ENCODE results near the gene SCN2A.

SCN2A gene

DNA sequence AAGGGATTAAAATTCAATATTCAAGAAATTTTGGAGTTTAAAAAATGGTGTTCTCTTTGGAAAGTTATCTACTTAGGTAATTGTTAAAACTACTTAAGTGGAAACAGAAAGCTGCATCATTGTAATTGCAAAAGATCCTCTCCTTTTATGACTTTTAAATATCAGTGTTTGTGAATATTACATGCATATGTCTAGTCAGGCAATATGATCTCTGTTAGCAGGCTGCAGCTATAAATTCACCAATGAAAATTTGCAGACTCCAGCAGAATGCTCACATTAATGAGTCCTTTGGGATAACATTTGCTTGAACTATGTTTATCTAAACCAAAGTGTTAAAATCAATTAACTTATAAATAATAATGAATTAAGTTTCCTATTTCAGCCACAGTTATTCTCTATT is 171.1 kb downstream of the SCN2A start (continued):
- TF ChIP-seq TRIM28 (IDR thresholded peaks at IDR 0.05; ENCODE audit: borderline replicate concordance, low read length) (no peak), ZNF433 (tag by site-specific recombination; IDR thresholded peaks at IDR 0.05; ENCODE audit: low read depth) (no peak), ZNF623 (tag by site-specific recombination; IDR thresholded peaks at IDR 0.05) (no peak)
- TF ChIP-seq, protein P1, sequence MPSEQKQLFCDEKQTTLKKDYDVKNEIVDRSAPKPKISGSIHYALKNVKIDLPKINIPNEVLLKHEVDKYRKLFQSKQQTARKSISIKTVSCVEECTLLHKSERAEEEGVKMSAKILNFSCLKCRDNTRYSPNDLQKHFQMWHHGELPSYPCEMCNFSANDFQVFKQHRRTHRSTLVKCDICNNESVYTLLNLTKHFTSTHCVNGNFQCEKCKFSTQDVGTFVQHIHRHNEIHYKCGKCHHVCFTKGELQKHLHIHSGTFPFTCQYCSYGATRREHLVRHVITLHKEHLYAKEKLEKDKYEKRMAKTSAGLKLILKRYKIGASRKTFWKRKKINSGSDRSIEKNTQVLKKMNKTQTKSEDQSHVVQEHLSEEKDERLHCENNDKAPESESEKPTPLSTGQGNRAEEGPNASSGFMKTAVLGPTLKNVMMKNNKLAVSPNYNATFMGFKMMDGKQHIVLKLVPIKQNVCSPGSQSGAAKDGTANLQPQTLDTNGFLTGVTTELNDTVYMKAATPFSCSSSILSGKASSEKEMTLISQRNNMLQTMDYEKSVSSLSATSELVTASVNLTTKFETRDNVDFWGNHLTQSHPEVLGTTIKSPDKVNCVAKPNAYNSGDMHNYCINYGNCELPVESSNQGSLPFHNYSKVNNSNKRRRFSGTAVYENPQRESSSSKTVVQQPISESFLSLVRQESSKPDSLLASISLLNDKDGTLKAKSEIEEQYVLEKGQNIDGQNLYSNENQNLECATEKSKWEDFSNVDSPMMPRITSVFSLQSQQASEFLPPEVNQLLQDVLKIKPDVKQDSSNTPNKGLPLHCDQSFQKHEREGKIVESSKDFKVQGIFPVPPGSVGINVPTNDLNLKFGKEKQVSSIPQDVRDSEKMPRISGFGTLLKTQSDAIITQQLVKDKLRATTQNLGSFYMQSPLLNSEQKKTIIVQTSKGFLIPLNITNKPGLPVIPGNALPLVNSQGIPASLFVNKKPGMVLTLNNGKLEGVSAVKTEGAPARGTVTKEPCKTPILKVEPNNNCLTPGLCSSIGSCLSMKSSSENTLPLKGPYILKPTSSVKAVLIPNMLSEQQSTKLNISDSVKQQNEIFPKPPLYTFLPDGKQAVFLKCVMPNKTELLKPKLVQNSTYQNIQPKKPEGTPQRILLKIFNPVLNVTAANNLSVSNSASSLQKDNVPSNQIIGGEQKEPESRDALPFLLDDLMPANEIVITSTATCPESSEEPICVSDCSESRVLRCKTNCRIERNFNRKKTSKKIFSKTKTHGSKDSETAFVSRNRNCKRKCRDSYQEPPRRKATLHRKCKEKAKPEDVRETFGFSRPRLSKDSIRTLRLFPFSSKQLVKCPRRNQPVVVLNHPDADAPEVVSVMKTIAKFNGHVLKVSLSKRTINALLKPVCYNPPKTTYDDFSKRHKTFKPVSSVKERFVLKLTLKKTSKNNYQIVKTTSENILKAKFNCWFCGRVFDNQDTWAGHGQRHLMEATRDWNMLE (tag by site-specific recombination; conservative IDR thresholded peaks at IDR 0.05; ENCODE audit: low read depth): no peak

DNA sequence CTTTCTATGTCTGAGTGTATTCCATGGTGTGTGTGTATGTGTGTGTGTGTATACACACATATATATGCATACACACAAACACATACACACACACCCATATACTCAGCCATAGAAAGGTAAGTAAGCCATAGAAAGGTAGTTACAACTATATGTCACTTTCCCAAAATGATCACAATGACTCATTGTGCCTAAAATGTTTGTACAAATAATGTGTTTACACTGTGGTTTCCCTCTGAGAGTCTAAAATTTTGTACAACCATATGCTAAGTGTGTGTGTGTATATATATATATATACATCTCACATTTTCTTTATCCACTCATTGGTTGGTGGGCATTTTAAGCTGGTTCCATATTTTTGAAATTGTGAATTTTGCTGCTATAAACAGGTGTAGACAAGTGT is 175.0 kb downstream of the SCN2A start:
- POLR2A ChIA-PET: no interaction called here
- H3K9me3 ChIP-seq (ENCODE audit: control insufficient read depth, insufficient read depth, low read depth, low read length): no peaks in the 10 kb centered on the region
- no peaks in the 10 kb centered on the region for H3K4me1 ChIP-seq (ENCODE audit: control insufficient read depth, insufficient read depth, low read length)
- CTCF ChIA-PET: interaction anchor here (0.6 to 1.1 kb wide), 5 partner anchors 12 to 461 kb away, joined by 3 to 7 read pairs (median 3); no protein-coding TSS in a partner anchor
- no peak overlapping the region for H3K4me3 ChIP-seq (ENCODE audit: low read depth, low read length)
- H3K36me3 ChIP-seq (ENCODE audit: control insufficient read depth in 2 of 2, insufficient read depth in 1 of 2, low read length in 2 of 2): no peaks in the 10 kb centered on the region
- no peak for TF ChIP-seq ZFHX2 (tag by site-specific recombination; conservative IDR thresholded peaks at IDR 0.05)
- no peak for TF ChIP-seq PRDM1 (tag by site-specific recombination; IDR thresholded peaks at IDR 0.05)
- TF ChIP-seq SP7 (tag by site-specific recombination; IDR thresholded peaks at IDR 0.05): no peak
- no peak for TF ChIP-seq ZNF626 (tag by site-specific recombination; IDR thresholded peaks at IDR 0.05)
- TF ChIP-seq ZFP69B (tag by site-specific recombination; IDR thresholded peaks at IDR 0.05): no peak
- TF ChIP-seq ZNF830 (tag by site-specific recombination; IDR thresholded peaks at IDR 0.05; ENCODE audit: low read depth): no peak
- TF ChIP-seq ZNF37A (tag by site-specific recombination; IDR thresholded peaks at IDR 0.05): no peak
- TF ChIP-seq, protein P2, sequence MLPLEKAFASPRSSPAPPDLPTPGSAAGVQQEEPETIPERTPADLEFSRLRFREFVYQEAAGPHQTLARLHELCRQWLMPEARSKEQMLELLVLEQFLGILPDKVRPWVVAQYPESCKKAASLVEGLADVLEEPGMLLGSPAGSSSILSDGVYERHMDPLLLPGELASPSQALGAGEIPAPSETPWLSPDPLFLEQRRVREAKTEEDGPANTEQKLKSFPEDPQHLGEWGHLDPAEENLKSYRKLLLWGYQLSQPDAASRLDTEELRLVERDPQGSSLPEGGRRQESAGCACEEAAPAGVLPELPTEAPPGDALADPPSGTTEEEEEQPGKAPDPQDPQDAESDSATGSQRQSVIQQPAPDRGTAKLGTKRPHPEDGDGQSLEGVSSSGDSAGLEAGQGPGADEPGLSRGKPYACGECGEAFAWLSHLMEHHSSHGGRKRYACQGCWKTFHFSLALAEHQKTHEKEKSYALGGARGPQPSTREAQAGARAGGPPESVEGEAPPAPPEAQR (tag by site-specific recombination; IDR thresholded peaks at IDR 0.05): no peak
- no peak for TF ChIP-seq ZNF561 (tag by site-specific recombination; IDR thresholded peaks at IDR 0.05; ENCODE audit: borderline replicate concordance)
- no peak for TF ChIP-seq ZNF24 (tag by site-specific recombination; IDR thresholded peaks at IDR 0.05)
- TF ChIP-seq, protein P3, sequence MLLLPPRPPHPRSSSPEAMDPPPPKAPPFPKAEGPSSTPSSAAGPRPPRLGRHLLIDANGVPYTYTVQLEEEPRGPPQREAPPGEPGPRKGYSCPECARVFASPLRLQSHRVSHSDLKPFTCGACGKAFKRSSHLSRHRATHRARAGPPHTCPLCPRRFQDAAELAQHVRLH (tag by site-specific recombination; IDR thresholded peaks at IDR 0.05): no peak
- no peak for TF ChIP-seq ZNF311 (tag by site-specific recombination; IDR thresholded peaks at IDR 0.05; ENCODE audit: borderline replicate concordance)
- TF ChIP-seq, protein P4, sequence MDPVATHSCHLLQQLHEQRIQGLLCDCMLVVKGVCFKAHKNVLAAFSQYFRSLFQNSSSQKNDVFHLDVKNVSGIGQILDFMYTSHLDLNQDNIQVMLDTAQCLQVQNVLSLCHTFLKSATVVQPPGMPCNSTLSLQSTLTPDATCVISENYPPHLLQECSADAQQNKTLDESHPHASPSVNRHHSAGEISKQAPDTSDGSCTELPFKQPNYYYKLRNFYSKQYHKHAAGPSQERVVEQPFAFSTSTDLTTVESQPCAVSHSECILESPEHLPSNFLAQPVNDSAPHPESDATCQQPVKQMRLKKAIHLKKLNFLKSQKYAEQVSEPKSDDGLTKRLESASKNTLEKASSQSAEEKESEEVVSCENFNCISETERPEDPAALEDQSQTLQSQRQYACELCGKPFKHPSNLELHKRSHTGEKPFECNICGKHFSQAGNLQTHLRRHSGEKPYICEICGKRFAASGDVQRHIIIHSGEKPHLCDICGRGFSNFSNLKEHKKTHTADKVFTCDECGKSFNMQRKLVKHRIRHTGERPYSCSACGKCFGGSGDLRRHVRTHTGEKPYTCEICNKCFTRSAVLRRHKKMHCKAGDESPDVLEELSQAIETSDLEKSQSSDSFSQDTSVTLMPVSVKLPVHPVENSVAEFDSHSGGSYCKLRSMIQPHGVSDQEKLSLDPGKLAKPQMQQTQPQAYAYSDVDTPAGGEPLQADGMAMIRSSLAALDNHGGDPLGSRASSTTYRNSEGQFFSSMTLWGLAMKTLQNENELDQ (tag by site-specific recombination; IDR thresholded peaks at IDR 0.05; ENCODE audit: low read depth): no peak
- TF ChIP-seq, protein P5, sequence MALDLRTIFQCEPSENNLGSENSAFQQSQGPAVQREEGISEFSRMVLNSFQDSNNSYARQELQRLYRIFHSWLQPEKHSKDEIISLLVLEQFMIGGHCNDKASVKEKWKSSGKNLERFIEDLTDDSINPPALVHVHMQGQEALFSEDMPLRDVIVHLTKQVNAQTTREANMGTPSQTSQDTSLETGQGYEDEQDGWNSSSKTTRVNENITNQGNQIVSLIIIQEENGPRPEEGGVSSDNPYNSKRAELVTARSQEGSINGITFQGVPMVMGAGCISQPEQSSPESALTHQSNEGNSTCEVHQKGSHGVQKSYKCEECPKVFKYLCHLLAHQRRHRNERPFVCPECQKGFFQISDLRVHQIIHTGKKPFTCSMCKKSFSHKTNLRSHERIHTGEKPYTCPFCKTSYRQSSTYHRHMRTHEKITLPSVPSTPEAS (tag by site-specific recombination; IDR thresholded peaks at IDR 0.05): no peak
- TF ChIP-seq KLF16 (tag by site-specific recombination; IDR thresholded peaks at IDR 0.05): no peak
- no peak for TF ChIP-seq ZNF777 (tag by site-specific recombination; IDR thresholded peaks at IDR 0.05; ENCODE audit: borderline replicate concordance)
- no peak for TF ChIP-seq ZNF138 (tag by site-specific recombination; IDR thresholded peaks at IDR 0.05; ENCODE audit: borderline replicate concordance)
- TF ChIP-seq ZNF292 (tag by site-specific recombination; IDR thresholded peaks at IDR 0.05; ENCODE audit: borderline replicate concordance, low read depth): no peak
- TF ChIP-seq, protein P6, sequence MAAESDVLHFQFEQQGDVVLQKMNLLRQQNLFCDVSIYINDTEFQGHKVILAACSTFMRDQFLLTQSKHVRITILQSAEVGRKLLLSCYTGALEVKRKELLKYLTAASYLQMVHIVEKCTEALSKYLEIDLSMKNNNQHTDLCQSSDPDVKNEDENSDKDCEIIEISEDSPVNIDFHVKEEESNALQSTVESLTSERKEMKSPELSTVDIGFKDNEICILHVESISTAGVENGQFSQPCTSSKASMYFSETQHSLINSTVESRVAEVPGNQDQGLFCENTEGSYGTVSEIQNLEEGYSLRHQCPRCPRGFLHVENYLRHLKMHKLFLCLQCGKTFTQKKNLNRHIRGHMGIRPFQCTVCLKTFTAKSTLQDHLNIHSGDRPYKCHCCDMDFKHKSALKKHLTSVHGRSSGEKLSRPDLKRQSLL (tag by site-specific recombination; IDR thresholded peaks at IDR 0.05): no peak
- no peak for TF ChIP-seq ZNF792 (tag by site-specific recombination; IDR thresholded peaks at IDR 0.05)
- H3K27ac ChIP-seq (ENCODE audit: extremely low read depth, low read depth, low read length): no peak overlapping the region
